ENCODE data around the gene G6PC1. TPM values are rescaled to one million over a fixed set of nuclear protein-coding genes. Genes with fewer than 3 reads are reported as not detected.
"Not testable (repeated sequence)": the region's sequence is repeated elsewhere in the genome, so short reads cannot be mapped to it uniquely, and the experiment has no call there.

The G6PC1 gene
- total RNA-seq, 6 experiments from 2014 or later, result 64.5 to 505 (median 185) TPM

GRCh38 chr17:42918902-42919521, 18.4 kb downstream of the G6PC1 start:
- 15% methylated on average over 3 of the region's 3 CpGs for WGBS (ENCODE audit: insufficient coverage, low coverage, low lambda C conversion rate, missing lambda C conversion rate)
- peak; percentile 56 to 78 (median 74) for ATAC-seq

GRCh38 chr17:42919522-42920077, 19.0 kb downstream of the G6PC1 start:
- WGBS (ENCODE audit: insufficient coverage, low coverage, low lambda C conversion rate, missing lambda C conversion rate), result 59% methylated on average over 10 of the region's 10 CpGs
- intact Hi-C loops (cut with DNase I), result loop anchor here in 1 of 2 donors (5.0 kb wide), 1 partner anchor 72 kb away; no protein-coding TSS in a partner anchor
- H3K9me3 ChIP-seq, H3K4me3 ChIP-seq, H3K27me3 ChIP-seq, DNase-seq, ATAC-seq, H3K36me3 ChIP-seq: not testable (repeated sequence)
- Histone ChIP-seq H3K27ac (peak overlapping the region in 1 of 3 donors; percentile 56), H3K4me1 (peaks cover 0 to 37% (median 12%) of the 10 kb centered on the region in 4 donors)

More at GRCh38 chr17:42918902-42919521, 18.4 kb downstream of the G6PC1 start:
- intact Hi-C loops (cut with DNase I), result loop anchor here in 1 of 2 donors (5.0 kb wide), 1 partner anchor 72 kb away; no protein-coding TSS in a partner anchor
- H3K9me3 ChIP-seq, result no peaks in the 10 kb centered on the region
- H3K4me1 ChIP-seq, result peaks cover 0 to 37% (median 12%) of the 10 kb centered on the region in 4 donors
- H3K4me3 ChIP-seq, result no peak overlapping the region
- peak overlapping the region in 2 of 3 donors; percentile 7 to 56 for H3K27ac ChIP-seq
- H3K27me3 ChIP-seq, result no peaks in the 10 kb centered on the region
- H3K36me3 ChIP-seq, result no peaks in the 10 kb centered on the region
- TF ChIP-seq CTCF (IDR thresholded peaks at IDR 0.05) (no peak), POLR2A (IDR thresholded peaks at IDR 0.05) (no peak)
- DNase-seq, result no peak

- H3K27me3 ChIP-seq, result no peaks in the 10 kb centered on the region
- H3K9me3 ChIP-seq, result no peaks in the 10 kb centered on the region
- ATAC-seq, result peak; percentile 13 to 76 (median 58)
- H3K36me3 ChIP-seq, result no peaks in the 10 kb centered on the region
- 43% methylated on average over 4 of the region's 10 CpGs for WGBS (ENCODE audit: insufficient coverage, low coverage, low lambda C conversion rate, missing lambda C conversion rate)
- intact Hi-C loops (cut with DNase I), result no loop called here
- TF ChIP-seq CTCF (IDR thresholded peaks at IDR 0.05), result no peak
- TF ChIP-seq POLR2A (IDR thresholded peaks at IDR 0.05), result no peak
- H3K4me3 ChIP-seq, result no peak overlapping the region
- H3K27ac ChIP-seq, result peak overlapping the region in 1 of 3 donors; percentile 56
- peaks cover 0 to 37% (median 12%) of the 10 kb centered on the region in 4 donors for H3K4me1 ChIP-seq
- no peak for DNase-seq
Measured at GRCh38 chr17:42920106-42920900, 19.7 kb downstream of the G6PC1 start.

- H3K36me3 ChIP-seq, result no peaks in the 10 kb centered on the region
- no peak for DNase-seq
- intact Hi-C loops (cut with DNase I), result no loop called here
- H3K4me3 ChIP-seq, result no peak overlapping the region
- 43% methylated on average over 3 of the region's 3 CpGs for WGBS (ENCODE audit: insufficient coverage, low coverage, low lambda C conversion rate, missing lambda C conversion rate)
- ATAC-seq, result peak in 1 of 4 donors; percentile 3
- no peaks in the 10 kb centered on the region for H3K27me3 ChIP-seq
- H3K4me1 ChIP-seq, result peaks cover 0 to 37% (median 12%) of the 10 kb centered on the region in 4 donors
- H3K27ac ChIP-seq, result no peak overlapping the region
- H3K9me3 ChIP-seq, result no peaks in the 10 kb centered on the region
- TF ChIP-seq CTCF (IDR thresholded peaks at IDR 0.05) (no peak), POLR2A (IDR thresholded peaks at IDR 0.05) (no peak)
Measured at GRCh38 chr17:42920922-42921321, 20.3 kb downstream of the G6PC1 start.
